SU-DHL-6 (cell line): ENCODE data around the gene PGC.

Experiments used
- H2AFZ ChIP-seq: fragments of 200-600 bp; sonication (generic); 2 replicates; pipeline ENCODE4 v1.6.1; 2014; ENCODE audit warnings: low read depth, mild to moderate bottlenecking, moderate library complexity, mixed read lengths, antibody characterized with exemption, low read length; ENCODE audit not compliant: severe bottlenecking
- H3F3A ChIP-seq: fragments of 200-600 bp; shearing (Covaris generic); 2 replicates; pipeline ENCODE4 v1.6.0; 2016; ENCODE audit warnings: antibody characterized with exemption, mild to moderate bottlenecking; ENCODE audit not compliant: insufficient read depth
- H3K27ac ChIP-seq: fragments of 200-600 bp; sonication (generic); 2 replicates; pipeline ENCODE4 v1.5.1; 2016; ENCODE audit warnings: low read depth, mild to moderate bottlenecking, low read length, moderate library complexity, mixed read lengths
- H3K27me3 ChIP-seq: fragments of 200-600 bp; sonication (generic), shearing (Covaris generic); 2 replicates; pipeline ENCODE4 v1.6.0; 2014; ENCODE audit warnings: mild to moderate bottlenecking, low read length
- H3K36me3 ChIP-seq: fragments of 200-600 bp; sonication (generic); 2 replicates; pipeline ENCODE4 v1.6.1; 2014; ENCODE audit warnings: mild to moderate bottlenecking, low read length, mixed read lengths
- H3K4me2 ChIP-seq: fragments of 300-600, 200-600 bp; shearing (Covaris generic), sonication (generic); 2 replicates; pipeline ENCODE4 v1.6.0; 2014; ENCODE audit warnings: low read length, low read depth, mild to moderate bottlenecking; ENCODE audit not compliant: poor library complexity, severe bottlenecking
- H3K4me3 ChIP-seq: fragments of 200-600 bp; sonication (generic); 2 replicates; pipeline ENCODE4 v1.5.1; 2014; ENCODE audit warnings: antibody characterized with exemption, low read length, mild to moderate bottlenecking, mixed read lengths; ENCODE audit not compliant: insufficient read depth, poor library complexity, severe bottlenecking
- H3K79me2 ChIP-seq: fragments of 200-600 bp; sonication (generic); 2 replicates; pipeline ENCODE4 v1.6.1; 2014; ENCODE audit warnings: mild to moderate bottlenecking, low read length, moderate library complexity; ENCODE audit not compliant: insufficient read depth
- H3K9ac ChIP-seq: fragments of 200-600 bp; sonication (generic); 2 replicates; pipeline ENCODE4 v1.7.0; 2014; ENCODE audit warnings: mild to moderate bottlenecking, low read length
- H3K9me2 ChIP-seq: fragments of 200-600 bp; sonication (generic); replicated peaks from 2 replicates; pipeline ENCODE4 v1.6.1; 2014; ENCODE audit warnings: low read length; ENCODE audit not compliant: insufficient read depth
- H3K9me3 ChIP-seq: fragments of 200-600 bp; sonication (generic); 2 replicates; pipeline ENCODE4 v1.6.1; 2014; ENCODE audit warnings: low read length, mixed read lengths; ENCODE audit not compliant: insufficient read depth
- H4K20me1 ChIP-seq: fragments of 200-600 bp; sonication (generic); 2 replicates; pipeline ENCODE4 v1.6.1; 2014; ENCODE audit warnings: low read depth, mild to moderate bottlenecking, antibody characterized with exemption, low read length, moderate library complexity, mixed read lengths
- CTCF ChIP-seq: fragments of 200-600 bp; sonication (generic); IDR thresholded peaks from one replicate; pipeline ENCODE4 v1.5.1; 2017; ENCODE audit warnings: antibody characterized with exemption, mild to moderate bottlenecking, low read length, moderate library complexity; ENCODE audit not compliant: insufficient read depth, poor library complexity, severe bottlenecking
- EZH2phosphoT487 ChIP-seq: fragments of 200-600 bp; sonication (generic), shearing (Covaris generic); conservative IDR thresholded peaks from 2 replicates; pipeline ENCODE4 v1.6.1; 2018; ENCODE audit warnings: mild to moderate bottlenecking, antibody characterized with exemption, low read length, moderate library complexity, mixed read lengths

The PGC gene

GRCh38 chr6:41717392-41717736 is 29.8 kb downstream of the PGC start:
- Histone ChIP-seq H2AFZ (no peak overlapping the region), H3K27me3 (no peaks in the 10 kb centered on the region), H3K79me2 (peaks cover 94% of the 10 kb centered on the region), H3K9ac (peak overlapping the region; percentile 30), H3F3A (peaks cover 17% of the 10 kb centered on the region), H4K20me1 (no peaks in the 10 kb centered on the region), H3K4me2 (peak overlapping the region; percentile 37), H3K9me3 (no peaks in the 10 kb centered on the region), H3K36me3 (no peaks in the 10 kb centered on the region), H3K9me2 (no peaks in the 10 kb centered on the region), H3K4me3 (no peak overlapping the region), H3K27ac (peak overlapping the region; percentile 72)
- TF ChIP-seq EZH2phosphoT487 (no peak), CTCF (no peak)

- H3K4me2 ChIP-seq, result peak overlapping the region; percentile 37
Measured at GRCh38 chr6:41716516-41717391, 30.4 kb downstream of the PGC start.

GRCh38 chr6:41715795-41716515 is 31.2 kb downstream of the PGC start:
- H3K9me2 ChIP-seq, result no peaks in the 10 kb centered on the region
- H2AFZ ChIP-seq, result no peak overlapping the region
- no peaks in the 10 kb centered on the region for H3K36me3 ChIP-seq
- peaks cover 13% of the 10 kb centered on the region; the same call in 1 of the 2 replicates for H3F3A ChIP-seq
- no peaks in the 10 kb centered on the region for H3K27me3 ChIP-seq
- H3K4me2 ChIP-seq, result peak overlapping the region; percentile 37
- H4K20me1 ChIP-seq, result no peaks in the 10 kb centered on the region
- peak overlapping the region; percentile 72 for H3K27ac ChIP-seq
- no peak overlapping the region for H3K4me3 ChIP-seq
- peaks cover 89% of the 10 kb centered on the region for H3K79me2 ChIP-seq
- peak overlapping the region; percentile 30; the same call in 1 of the 2 replicates for H3K9ac ChIP-seq
- H3K9me3 ChIP-seq, result no peaks in the 10 kb centered on the region
- TF ChIP-seq CTCF (no peak), EZH2phosphoT487 (no peak)

More at GRCh38 chr6:41716516-41717391, 30.4 kb downstream of the PGC start:
- Histone ChIP-seq H3K4me3 (no peak overlapping the region), H3F3A (peaks cover 14% of the 10 kb centered on the region), H3K27me3 (no peaks in the 10 kb centered on the region), H3K9me2 (no peaks in the 10 kb centered on the region), H3K36me3 (no peaks in the 10 kb centered on the region), H3K79me2 (peaks cover 89% of the 10 kb centered on the region), H3K9me3 (no peaks in the 10 kb centered on the region), H2AFZ (no peak overlapping the region), H4K20me1 (no peaks in the 10 kb centered on the region), H3K9ac (peak overlapping the region; percentile 30), H3K27ac (peak overlapping the region; percentile 72)
- TF ChIP-seq CTCF (no peak), EZH2phosphoT487 (no peak)
